GM18858 (cell line): ENCODE data around the gene TSHZ1.

Source experiments
- ATAC-seq: cut with Tn5 transposase; IDR thresholded peaks from one replicate; pipeline ENCODE4 v1.9.1; 2021; ENCODE audit not compliant: unreplicated experiment

The TSHZ1 gene

DNA sequence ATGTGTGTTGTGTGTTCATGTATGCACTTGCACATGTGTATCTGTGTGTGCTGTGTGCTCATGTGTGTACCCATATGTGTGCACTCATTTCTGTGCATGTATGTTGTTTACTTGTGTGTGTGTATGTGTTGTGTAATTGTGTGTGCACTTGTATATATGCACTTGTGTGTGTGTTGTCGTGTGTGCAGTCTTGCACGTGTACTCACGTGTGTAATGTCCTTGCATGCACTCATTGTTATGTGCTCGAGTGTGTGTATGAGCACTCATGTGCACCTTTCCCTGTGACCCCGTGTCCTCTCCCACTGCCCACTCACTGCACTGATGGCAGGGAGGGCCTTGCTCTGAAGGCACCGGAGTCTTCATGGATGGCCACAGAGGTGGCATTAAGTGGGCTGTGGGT lies 124.9 kb downstream of the TSHZ1 start:
- no peak for ATAC-seq

DNA sequence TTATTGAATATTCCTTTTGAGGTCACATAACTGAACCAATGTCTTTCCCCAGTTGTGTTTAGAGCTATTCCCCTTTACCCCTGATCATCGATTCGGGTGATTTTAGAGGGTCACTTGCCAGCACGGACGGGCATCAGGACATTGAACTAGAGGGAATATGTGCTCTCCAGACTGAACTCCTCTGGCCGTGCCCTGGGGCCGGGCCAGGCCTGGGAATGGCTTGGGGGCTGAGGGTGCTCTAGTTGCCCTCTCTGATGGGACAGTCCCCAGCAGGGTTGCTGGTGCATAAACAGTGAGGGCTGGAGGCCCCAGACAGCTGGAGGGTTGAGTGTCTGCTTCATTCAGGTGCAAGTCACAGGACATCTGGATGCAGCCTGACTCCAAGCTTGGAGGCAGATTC lies 126.2 kb downstream of the TSHZ1 start:
- no peak for ATAC-seq

DNA sequence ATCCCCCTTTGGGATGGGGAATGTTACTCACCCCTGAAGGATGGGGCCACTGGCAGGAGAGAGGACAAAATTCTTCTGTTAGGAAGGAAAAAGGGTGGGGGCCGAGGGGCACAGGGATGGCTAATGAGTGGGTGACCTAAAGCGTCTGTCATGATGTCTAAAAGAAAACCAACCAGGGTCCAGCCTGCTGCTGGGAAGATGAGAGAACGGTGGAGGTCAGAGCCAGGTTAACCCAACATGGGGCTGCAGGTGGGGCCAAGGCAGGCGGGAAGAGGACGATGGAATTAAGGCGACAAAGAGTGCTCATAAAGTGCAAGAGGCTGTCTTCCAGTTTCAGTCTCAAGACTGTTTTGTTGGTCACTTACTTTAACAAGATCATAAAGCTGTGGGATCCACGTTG lies 126.8 kb downstream of the TSHZ1 start:
- ATAC-seq, result no peak

DNA sequence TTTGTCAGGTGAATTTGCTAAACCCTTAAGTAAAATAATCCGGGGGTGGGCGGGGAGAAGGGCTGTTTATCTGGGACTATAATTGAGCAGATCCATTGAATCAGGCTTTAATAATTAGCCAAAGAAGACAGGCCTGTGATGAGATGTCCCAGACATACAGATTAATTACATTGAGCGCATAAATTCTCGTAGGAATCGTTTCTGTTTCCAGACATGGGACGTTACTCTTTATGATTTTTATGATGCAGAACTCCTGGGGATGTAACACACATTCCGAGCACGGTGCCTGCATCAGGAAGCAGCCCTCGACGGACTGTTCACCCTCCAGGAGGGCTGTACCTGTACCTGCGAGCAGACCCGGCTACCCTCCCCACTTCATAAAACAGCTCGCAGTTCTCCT lies 128.0 kb downstream of the TSHZ1 start:
- ATAC-seq, result no peak
